AG04449 (cell line): ENCODE measurements around the gene MPND.

Source experiments
- CTCF ChIA-PET: fragments of 350-600 bp; formaldehyde crosslinking; extraction: SDS; loops from one replicate; lab custom pipeline; 2021; ENCODE audit warnings: antibody characterized with exemption; lab: Yijun Ruan, JAX
- POLR2A ChIA-PET: fragments of 400-600, 350-600 bp; formaldehyde crosslinking; extraction: SDS; loops from one replicate; lab custom pipeline; 2020; ENCODE audit warnings: antibody characterized with exemption, inconsistent platforms; lab: Yijun Ruan, JAX
- DNase-seq: peaks from one replicate; pipeline ENCODE4 v3.0.0-alpha.2; 2010; ENCODE audit warnings: low read depth, low spot score
- H3K4me3 ChIP-seq: 2 replicates; pipeline ENCODE4 v1.5.1; 2011; ENCODE audit warnings: low read depth, mild to moderate bottlenecking, control low read depth, low read length
- CTCF ChIP-seq: IDR thresholded peaks from one replicate; pipeline ENCODE4 v1.5.1; 2011; ENCODE audit warnings: mild to moderate bottlenecking, moderate library complexity, low read length, control low read depth, inconsistent platforms; ENCODE audit not compliant: insufficient read depth; ENCODE audit errors: missing control alignments

MPND gene

GRCh38 chr19:4396949-4397783, 53.8 kb downstream of the MPND start:
- no peak for DNase-seq
- POLR2A ChIA-PET = no interaction called here
- TF ChIP-seq CTCF = no peak
- H3K4me3 ChIP-seq = no peak overlapping the region
- CTCF ChIA-PET = interaction anchor here (0.8 to 3.3 kb wide), 3 partner anchors 10 to 45 kb away, joined by 3 to 9 read pairs (median 3); no protein-coding TSS in a partner anchor

GRCh38 chr19:4399812-4400134, 56.4 kb downstream of the MPND start:
- no peak for TF ChIP-seq CTCF
- DNase-seq = no peak
- peak overlapping the region; percentile 86 for H3K4me3 ChIP-seq
- POLR2A ChIA-PET = interaction anchor here (1.0 kb wide), 2 partner anchors 8 to 414 kb away, joined by 3 to 4 read pairs; partner anchors contain the start of gene EEF2
- CTCF ChIA-PET = interaction anchor here (0.6 to 3.3 kb wide), 21 partner anchors 12 to 151 kb away, joined by 3 to 123 read pairs (median 6); partner anchors contain the start of gene MPND

- no peak for DNase-seq
- peak within 1 kb of the TSS; percentile 86 for H3K4me3 ChIP-seq
- CTCF ChIA-PET = interaction anchor here (0.6 to 3.3 kb wide), 34 partner anchors 12 to 180 kb away, joined by 3 to 123 read pairs (median 5); partner anchors contain the start of gene MPND
- POLR2A ChIA-PET = interaction anchor here (1.0 kb wide), 2 partner anchors 9 to 415 kb away, joined by 3 to 4 read pairs; partner anchors contain the start of gene EEF2
- peak; percentile 98 for TF ChIP-seq CTCF
Observed at GRCh38 chr19:4400135-4400936, 57.0 kb downstream of the MPND start, which contains the start of gene SH3GL1. Gene SH3GL1 (minus strand): TSS chr19:4400547. CDS start chr19:4400368, 179 bp downstream.

- CTCF ChIA-PET = interaction anchor here (0.6 to 3.3 kb wide), 23 partner anchors 8 to 159 kb away, joined by 3 to 123 read pairs (median 5); partner anchors contain the start of gene MPND
- TF ChIP-seq CTCF = no peak
- DNase-seq = no peak
- H3K4me3 ChIP-seq = peak overlapping the region; percentile 49
- POLR2A ChIA-PET = interaction anchor here (0.6 to 1.5 kb wide), 5 partner anchors 8 to 54 kb away, joined by 3 to 5 read pairs (median 4); no protein-coding TSS in a partner anchor
Observed at GRCh38 chr19:4401769-4402170, 58.4 kb downstream of the MPND start.

- POLR2A ChIA-PET = interaction anchor here (0.6 to 1.5 kb wide), 4 partner anchors 9 to 53 kb away, joined by 3 to 5 read pairs (median 4); no protein-coding TSS in a partner anchor
- peak; percentile 99 for DNase-seq
Observed at GRCh38 chr19:4402171-4403004, 59.0 kb downstream of the MPND start, which contains the start of gene CHAF1A. Gene CHAF1A (plus strand): TSS chr19:4402640. CDS start chr19:4402763, 123 bp downstream.

More at GRCh38 chr19:4402171-4403004, 59.0 kb downstream of the MPND start, which contains the start of gene CHAF1A:
- no peak for TF ChIP-seq CTCF
- CTCF ChIA-PET = interaction anchor here (0.5 to 3.3 kb wide), 23 partner anchors 9 to 192 kb away, joined by 3 to 123 read pairs (median 5); partner anchors contain the start of gene MPND
- H3K4me3 ChIP-seq = peak within 1 kb of the TSS; percentile 81
